K562 (cell line): ENCODE results near the gene ATG12. TPM values are rescaled to one million over a fixed set of nuclear protein-coding genes. Genes with fewer than 3 reads are reported as not detected.

ENCODE experiments used
- ATAC-seq: fragments of 200-7000 bp; cut with Tn5 transposase; 3 replicates; pipeline ENCODE4 v1.9.1; 2020; ENCODE audit warnings: moderate library complexity
- BruUV-seq: library from RNA; stranded (reverse); fragments of 400-500 nt; replicated peaks from 2 replicates; lab custom pipeline; 2021; lab: Mats Ljungman, UMichigan
- CTCF ChIA-PET: fragments of 300-600 bp; formaldehyde crosslinking; extraction: SDS; loops from one replicate; lab custom pipeline; 2021; ENCODE audit warnings: low intra/inter-chr PET ratio; lab: Yijun Ruan, JAX
- POLR2A ChIA-PET: fragments of 300-600, 350-650 bp; sonication (Branson Sonifier 250); formaldehyde crosslinking; extraction: SDS; loops from one replicate; lab custom pipeline; 2021; ENCODE audit warnings: antibody characterized with exemption, inconsistent platforms; lab: Yijun Ruan, JAX
- DNase-seq, 4 experiments: peaks; one replicate each; pipeline versions ENCODE4 v3.0.0 to v3.0.0-alpha.2; 2011 to 2018; ENCODE audit warnings: low spot score in 3 of 4, mixed read lengths in 3 of 4; ENCODE audit errors: extremely low read depth in 1 of 4
- FAIRE-seq: peaks from 2 replicates; lab custom pipeline; 2011; peaks lifted over from hg19 to GRCh38; lab: Jason Lieb, UNC
- H2AFZ ChIP-seq: 2 replicates; pipeline ENCODE4 v1.6.0; 2011; ENCODE audit warnings: low read depth, low read length, control low read depth, inconsistent platforms
- H3K27ac ChIP-seq: fragments of 200-600 bp; 3 replicates; pipeline ENCODE4 v1.8.0; 2011; ENCODE audit warnings: low read depth, mild to moderate bottlenecking, control low read depth, inconsistent platforms, low read length, moderate library complexity, mixed read lengths; ENCODE audit errors: extremely low read depth
- H3K27me3 ChIP-seq, 2 experiments: fragments of 300-600 bp in 1 of 2; 2 replicates in 1 of 2; 3 replicates in 1 of 2; pipeline versions ENCODE4 v1.6.0 to v1.8.0; 2011; ENCODE audit warnings: inconsistent platforms in 2 of 2, low read length in 2 of 2, mild to moderate bottlenecking in 1 of 2, mixed read lengths in 1 of 2, moderate library complexity in 1 of 2; ENCODE audit not compliant: control insufficient read depth in 2 of 2, insufficient read depth in 2 of 2
- H3K36me3 ChIP-seq: fragments of 300-600 bp; 3 replicates; pipeline ENCODE4 v1.8.0; 2011; ENCODE audit warnings: mild to moderate bottlenecking, low read length, inconsistent platforms; ENCODE audit not compliant: control insufficient read depth, insufficient read depth
- H3K4me1 ChIP-seq, 2 experiments: fragments of 200-600 bp in 1 of 2; replicated peaks in 1 of 2; 2 replicates in 1 of 2; 3 replicates in 1 of 2; pipeline versions ENCODE4 v1.5.1 to v1.8.0; 2011; ENCODE audit warnings: inconsistent platforms in 2 of 2, low read length in 2 of 2, mild to moderate bottlenecking in 1 of 2, mixed read lengths in 1 of 2, moderate library complexity in 1 of 2; ENCODE audit not compliant: control insufficient read depth in 2 of 2, insufficient read depth in 2 of 2
- H3K4me2 ChIP-seq: 2 replicates; pipeline ENCODE4 v1.6.1; 2011; ENCODE audit warnings: low read length, control low read depth, inconsistent platforms, mixed read lengths; ENCODE audit not compliant: insufficient read depth
- H3K4me3 ChIP-seq: fragments of 200-600 bp; sonication (generic), shearing (Covaris generic); 2 replicates; pipeline ENCODE4 v1.5.1; 2016; ENCODE audit warnings: control low read depth, inconsistent platforms
- H3K79me2 ChIP-seq: fragments of 200-600 bp; 3 replicates; pipeline ENCODE4 v1.8.0; 2011; ENCODE audit warnings: low read length, inconsistent platforms; ENCODE audit not compliant: control insufficient read depth, insufficient read depth
- H3K9ac ChIP-seq, 2 experiments: 2 replicates each; pipeline versions ENCODE4 v1.6.0 to v1.6.1; 2011; ENCODE audit warnings: low read depth in 2 of 2, low read length in 2 of 2, control low read depth in 1 of 2, inconsistent platforms in 1 of 2, mild to moderate bottlenecking in 1 of 2, mixed read lengths in 1 of 2; ENCODE audit not compliant: insufficient read depth in 1 of 2
- H3K9me1 ChIP-seq: one replicate; pipeline ENCODE4 v1.6.0; 2011; ENCODE audit warnings: inconsistent platforms, mild to moderate bottlenecking, low read length, moderate library complexity; ENCODE audit not compliant: control insufficient read depth, insufficient read depth
- H3K9me3 ChIP-seq: replicated peaks from 2 replicates; pipeline ENCODE4 v1.5.1; 2011; ENCODE audit warnings: low read depth, low read length, inconsistent platforms; ENCODE audit not compliant: control insufficient read depth, insufficient read depth
- H4K20me1 ChIP-seq: replicated peaks from 2 replicates; pipeline ENCODE4 v1.6.1; 2011; ENCODE audit warnings: low read length, inconsistent platforms, mixed read lengths; ENCODE audit not compliant: control insufficient read depth, insufficient read depth
- ATF1 ChIP-seq, 2 experiments: fragments of 450-650 bp in 1 of 2; IDR thresholded peaks; 2 replicates each; pipeline ENCODE4 v1.6.1; 2016; ENCODE audit warnings: missing compliant biosample characterization in 1 of 2, missing genetic modification characterization in 1 of 2
- CSDE1 ChIP-seq, 2 experiments: fragments of 450-650 bp; IDR thresholded peaks; 2 replicates each; pipeline ENCODE4 v1.6.1; 2016; ENCODE audit warnings: mild to moderate bottlenecking in 1 of 2
- ETS2 ChIP-seq: IDR thresholded peaks from 2 replicates; pipeline ENCODE4 v1.6.1; 2016; ENCODE audit warnings: borderline replicate concordance, missing genetic modification characterization, mild to moderate bottlenecking, moderate library complexity, missing compliant biosample characterization; ENCODE audit not compliant: poor library complexity, severe bottlenecking
- FUS ChIP-seq: fragments of 200-400 bp; formaldehyde crosslinking; optimal IDR thresholded peaks from 2 replicates; pipeline ENCODE3; 2017; ENCODE audit warnings: low read depth, low read length
- HIVEP1 ChIP-seq: fragments of 250-450 bp; sonication (Bioruptor Pico); IDR thresholded peaks from 2 replicates; pipeline ENCODE4 v1.4.0; 2020; ENCODE audit warnings: mild to moderate bottlenecking
- LEF1 ChIP-seq: fragments of 450-650 bp; IDR thresholded peaks from 2 replicates; pipeline ENCODE4 v1.6.1; 2016; ENCODE audit warnings: mild to moderate bottlenecking
- MXI1 ChIP-seq: IDR thresholded peaks from 2 replicates; pipeline ENCODE4 v1.6.1; 2011; ENCODE audit warnings: low read depth, mild to moderate bottlenecking, improper control_type of control experiment, low read length
- NBN ChIP-seq: fragments of 450-650 bp; IDR thresholded peaks from 2 replicates; pipeline ENCODE4 v1.6.1; 2016; ENCODE audit warnings: low read depth, mild to moderate bottlenecking
- RHOXF2B ChIP-seq: fragments of 250-450 bp; sonication (Bioruptor Pico); conservative IDR thresholded peaks from 2 replicates; pipeline ENCODE4 v1.5.1; 2021
- SAFB ChIP-seq: fragments of 200-400 bp; formaldehyde crosslinking; IDR thresholded peaks from 2 replicates; pipeline ENCODE4 v1.6.1; 2017; ENCODE audit warnings: low read depth, low read length, borderline replicate concordance
- SMAD4 ChIP-seq: fragments of 250-450 bp; sonication (Bioruptor Pico); conservative IDR thresholded peaks from 2 replicates; pipeline ENCODE4 v1.8.0; 2021; ENCODE audit warnings: inconsistent platforms, mild to moderate bottlenecking, moderate library complexity
- YBX1 ChIP-seq: fragments of 450-650 bp; IDR thresholded peaks from 2 replicates; pipeline ENCODE4 v1.7.1; 2016; ENCODE audit warnings: mild to moderate bottlenecking
- ZBTB5 ChIP-seq: fragments of 450-650 bp; IDR thresholded peaks from 2 replicates; pipeline ENCODE4 v1.6.1; 2017; ENCODE audit warnings: antibody characterized with exemption
- ZNF274 ChIP-seq: IDR thresholded peaks from 2 replicates; pipeline ENCODE4 v1.6.1; 2011; ENCODE audit warnings: low read depth, mild to moderate bottlenecking, low read length, moderate library complexity, borderline replicate concordance
- ZNF592 ChIP-seq: fragments of 450-650 bp; IDR thresholded peaks from 2 replicates; pipeline ENCODE4 v1.6.1; 2017; ENCODE audit warnings: antibody characterized with exemption, mild to moderate bottlenecking
- WGBS: fragments of 100-300 bp; shearing (Covaris generic); methylation state at CpG from one replicate; pipeline ENCODE4 v1.1.6; 2016; ENCODE audit warnings: low coverage, mixed read lengths; ENCODE audit not compliant: insufficient coverage; ENCODE audit errors: missing lambda C conversion rate; 5-methylcytosine and 5-hydroxymethylcytosine counted together
- in situ Hi-C: fragments of 300-500 bp; cut with MboI; formaldehyde crosslinking; loops from 4 replicates; pipeline ENCODE4 v1.15.0; 2018; ENCODE audit warnings: inconsistent platforms, mixed read lengths
- intact Hi-C: fragments of 100-400 bp; cut with micrococcal nuclease; formaldehyde crosslinking; loops from 2 replicates; pipeline ENCODE4 v1.14.2; 2022
- polyA plus RNA-seq, 8 experiments: library from polyadenylated mRNA; depleted of rRNA in 4 of 8; stranded (reverse) in 5 of 8; unstranded in 3 of 8; fragments of >200 nt; fragmentation: Nextera tagmentation in 2 of 8; fragmentation: Illumina TruSeq in 1 of 8; extraction: Ambion mirVana in 2 of 8; extraction: Trizol in 1 of 8; gene quantifications; 2 replicates each; pipeline versions ENCODE4 v1.2.1 to v1.2.3, GENCODE V29; 2011 to 2014; ENCODE audit warnings: inconsistent platforms in 1 of 8, missing spikeins in 1 of 8
- total RNA-seq, 7 experiments: library from RNA; depleted of rRNA in 6 of 7; stranded (reverse); fragments of >200 nt in 6 of 7; fragmentation: Illumina TruSeq in 2 of 7; extraction: Trizol in 2 of 7; gene quantifications; 2 replicates each; pipeline versions ENCODE4 v1.2.1 to v1.2.3, GENCODE V29; 2011 to 2021; ENCODE audit warnings: low replicate concordance in 1 of 7
- TF ChIP-seq, protein P1 (sequence below): fragments of 200-800 bp; sonication (Bioruptor generic); IDR thresholded peaks from 2 replicates; pipeline ENCODE4 v1.6.1; 2017; ENCODE audit warnings: missing genetic modification characterization, missing compliant biosample characterization

ATG12 gene
- total and polyA plus RNA-seq, 9 of the 15 experiments (the other 6 are each of a cell fraction or from before 2014, with no cell fraction given): 21.6 to 132 (median 61.3) TPM

GRCh38 chr5:115778417-115778816 is 62.9 kb downstream of the ATG12 start:
- POLR2A ChIA-PET: no interaction called here
- no peaks in the 10 kb centered on the region for H3K79me2 ChIP-seq
- H3K9ac ChIP-seq: no peak overlapping the region
- no peak for TF ChIP-seq ZNF274
- TF ChIP-seq ZBTB5: no peak
- TF ChIP-seq RHOXF2B: no peak
- TF ChIP-seq CSDE1 (IDR thresholded peaks at IDR 0.05): no peak
- no peak for TF ChIP-seq ZNF592
- TF ChIP-seq SAFB: no peak
- TF ChIP-seq NBN: no peak
- TF ChIP-seq ETS2 (tag): no peak
- TF ChIP-seq MXI1: no peak
- TF ChIP-seq FUS: no peak
- TF ChIP-seq HIVEP1 (CRISPR knock-in tag): no peak
- TF ChIP-seq, protein P1, sequence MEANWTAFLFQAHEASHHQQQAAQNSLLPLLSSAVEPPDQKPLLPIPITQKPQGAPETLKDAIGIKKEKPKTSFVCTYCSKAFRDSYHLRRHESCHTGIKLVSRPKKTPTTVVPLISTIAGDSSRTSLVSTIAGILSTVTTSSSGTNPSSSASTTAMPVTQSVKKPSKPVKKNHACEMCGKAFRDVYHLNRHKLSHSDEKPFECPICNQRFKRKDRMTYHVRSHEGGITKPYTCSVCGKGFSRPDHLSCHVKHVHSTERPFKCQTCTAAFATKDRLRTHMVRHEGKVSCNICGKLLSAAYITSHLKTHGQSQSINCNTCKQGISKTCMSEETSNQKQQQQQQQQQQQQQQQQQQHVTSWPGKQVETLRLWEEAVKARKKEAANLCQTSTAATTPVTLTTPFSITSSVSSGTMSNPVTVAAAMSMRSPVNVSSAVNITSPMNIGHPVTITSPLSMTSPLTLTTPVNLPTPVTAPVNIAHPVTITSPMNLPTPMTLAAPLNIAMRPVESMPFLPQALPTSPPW: no peak
- no peak for TF ChIP-seq ATF1 (CRISPR knock-in tag; IDR thresholded peaks at IDR 0.05)
- no peak for TF ChIP-seq ATF1 (tag; IDR thresholded peaks at IDR 0.05)
- no peak for TF ChIP-seq YBX1
- TF ChIP-seq LEF1: no peak
- TF ChIP-seq SMAD4 (CRISPR knock-in tag): no peak
- TF ChIP-seq, all 486 proteins: peak for 0
- 0% methylated on average over 1 of the region's 1 CpG for WGBS
- Histone ChIP-seq H3K9me1 (no peaks in the 10 kb centered on the region), H2AFZ (no peak overlapping the region), H3K36me3 (no peaks in the 10 kb centered on the region), H3K4me3 (no peak overlapping the region), H3K27ac (no peak overlapping the region), H3K27me3 (0 out of 5 replicates have a peak, but pooled peaks cover 0 to 3% of the 10 kb centered on the region in 2 experiments), H4K20me1 (no peaks in the 10 kb centered on the region), H3K4me2 (no peak overlapping the region), H3K4me1 (no peaks in the 10 kb centered on the region), H3K9me3 (no peaks in the 10 kb centered on the region)
- CTCF ChIA-PET: no interaction called here
- BruUV-seq: no TSS peak
- intact Hi-C loops (no loop called here), in situ Hi-C loops (no loop called here)
- DNase-seq (no peak), FAIRE-seq (no peak), ATAC-seq (no peak)
